Measurements from ENCODE around the gene TARBP1. TPM values are rescaled to one million over a fixed set of nuclear protein-coding genes. Genes with fewer than 3 reads are reported as not detected.

TARBP1 gene
- total and polyA plus RNA-seq, 2 of the 8 experiments (the other 6 are each of a cell fraction or from before 2014, with no cell fraction given): 21.9 to 32.3 TPM

DNA sequence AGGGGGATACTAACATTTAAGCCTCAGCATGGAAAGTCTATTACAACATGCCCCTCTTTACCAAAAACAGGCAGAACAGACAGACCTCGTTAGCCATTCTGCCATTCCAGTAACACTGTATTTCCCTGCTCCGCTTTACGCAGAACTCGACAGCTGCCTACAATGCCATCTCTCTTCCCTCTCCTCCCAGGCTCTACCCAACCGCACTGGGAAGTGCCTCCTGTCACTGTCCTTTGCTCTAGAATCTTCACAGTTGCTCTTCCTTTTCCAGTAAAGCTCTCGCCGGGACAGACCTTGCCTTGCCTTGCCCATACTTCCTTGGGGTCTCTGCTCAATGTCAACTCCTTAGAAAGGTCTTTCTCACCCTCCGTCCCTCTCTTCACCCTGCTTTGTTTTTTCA, 82.9 kb downstream of the TARBP1 start (continued):
- TF ChIP-seq, protein P1, sequence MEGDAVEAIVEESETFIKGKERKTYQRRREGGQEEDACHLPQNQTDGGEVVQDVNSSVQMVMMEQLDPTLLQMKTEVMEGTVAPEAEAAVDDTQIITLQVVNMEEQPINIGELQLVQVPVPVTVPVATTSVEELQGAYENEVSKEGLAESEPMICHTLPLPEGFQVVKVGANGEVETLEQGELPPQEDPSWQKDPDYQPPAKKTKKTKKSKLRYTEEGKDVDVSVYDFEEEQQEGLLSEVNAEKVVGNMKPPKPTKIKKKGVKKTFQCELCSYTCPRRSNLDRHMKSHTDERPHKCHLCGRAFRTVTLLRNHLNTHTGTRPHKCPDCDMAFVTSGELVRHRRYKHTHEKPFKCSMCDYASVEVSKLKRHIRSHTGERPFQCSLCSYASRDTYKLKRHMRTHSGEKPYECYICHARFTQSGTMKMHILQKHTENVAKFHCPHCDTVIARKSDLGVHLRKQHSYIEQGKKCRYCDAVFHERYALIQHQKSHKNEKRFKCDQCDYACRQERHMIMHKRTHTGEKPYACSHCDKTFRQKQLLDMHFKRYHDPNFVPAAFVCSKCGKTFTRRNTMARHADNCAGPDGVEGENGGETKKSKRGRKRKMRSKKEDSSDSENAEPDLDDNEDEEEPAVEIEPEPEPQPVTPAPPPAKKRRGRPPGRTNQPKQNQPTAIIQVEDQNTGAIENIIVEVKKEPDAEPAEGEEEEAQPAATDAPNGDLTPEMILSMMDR (IDR thresholded peaks at IDR 0.05; ENCODE audit: control extremely low read depth in 1 of 3, insufficient read depth in 1 of 3, low read depth in 1 of 3, low read length in 3 of 3): no peak
- TF ChIP-seq, protein P2, sequence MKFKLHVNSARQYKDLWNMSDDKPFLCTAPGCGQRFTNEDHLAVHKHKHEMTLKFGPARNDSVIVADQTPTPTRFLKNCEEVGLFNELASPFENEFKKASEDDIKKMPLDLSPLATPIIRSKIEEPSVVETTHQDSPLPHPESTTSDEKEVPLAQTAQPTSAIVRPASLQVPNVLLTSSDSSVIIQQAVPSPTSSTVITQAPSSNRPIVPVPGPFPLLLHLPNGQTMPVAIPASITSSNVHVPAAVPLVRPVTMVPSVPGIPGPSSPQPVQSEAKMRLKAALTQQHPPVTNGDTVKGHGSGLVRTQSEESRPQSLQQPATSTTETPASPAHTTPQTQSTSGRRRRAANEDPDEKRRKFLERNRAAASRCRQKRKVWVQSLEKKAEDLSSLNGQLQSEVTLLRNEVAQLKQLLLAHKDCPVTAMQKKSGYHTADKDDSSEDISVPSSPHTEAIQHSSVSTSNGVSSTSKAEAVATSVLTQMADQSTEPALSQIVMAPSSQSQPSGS (IDR thresholded peaks at IDR 0.05; ENCODE audit: low read length): no peak
- TF ChIP-seq POLR2A (IDR thresholded peaks at IDR 0.05; ENCODE audit: control extremely low read depth in 1 of 2, low read depth in 2 of 2, low read length in 2 of 2): no peak
- no peak for TF ChIP-seq MAFK (IDR thresholded peaks at IDR 0.05; ENCODE audit: low read depth, low read length)
- TF ChIP-seq SIN3A (conservative IDR thresholded peaks at IDR 0.05 in 1 of 2, IDR thresholded peaks at IDR 0.05 in 1 of 2; ENCODE audit: low read depth in 1 of 2, low read length in 2 of 2): no peak
- TF ChIP-seq KDM4A (IDR thresholded peaks at IDR 0.05; ENCODE audit: low read depth, low read length, severe bottlenecking): no peak
